ENCODE results near the gene MINDY4B.

- no peak for TF ChIP-seq CTCF (IDR thresholded peaks at IDR 0.05)
- no peak for TF ChIP-seq POLR2A (IDR thresholded peaks at IDR 0.05; ENCODE audit: low read depth)
- TF ChIP-seq EP300 (IDR thresholded peaks at IDR 0.05) = no peak
- no peak for TF ChIP-seq POLR2AphosphoS5 (IDR thresholded peaks at IDR 0.05)
Observed at GRCh38 chr3:150933473-150933995, 28.3 kb upstream of the MINDY4B start.

Data from esophagus muscularis mucosa (tissue), 4 donors.